Activated CD8-positive, alpha-beta memory T cell treated with anti-CD3 and anti-CD28 coated beads, Interleukin-2, amount 10 ng/mL, durations not matched to agents 7 days and 5 days (primary cell): Measurements from ENCODE around the gene LYPD1. TPM values are rescaled to one million over a fixed set of nuclear protein-coding genes. Genes with fewer than 3 reads are reported as not detected.

Experiments used
- ATAC-seq: fragments of 150-1000 bp; cut with Tn5 transposase; one replicate; pipeline ENCODE4 v1.10.0; 2021; ENCODE audit warnings: moderate library complexity
- CTCF ChIA-PET: fragments of 350-600 bp; sonication (Branson Sonifier 250); formaldehyde crosslinking; loops from one replicate; lab custom pipeline; 2021; ENCODE audit warnings: antibody characterized with exemption; lab: Charles Lee
- DNase-seq: peaks from one replicate; pipeline ENCODE4 v3.0.0-alpha.2; 2020
- H3K27ac Mint-ChIP-seq: one replicate; pipeline ENCODE4 v1.8.0; 2021; ENCODE audit warnings: mild to moderate bottlenecking, mixed read lengths
- H3K27me3 Mint-ChIP-seq: one replicate; pipeline ENCODE4 v1.8.0; 2021; ENCODE audit warnings: mixed read lengths
- H3K36me3 Mint-ChIP-seq: one replicate; pipeline ENCODE4 v1.8.0; 2021; ENCODE audit warnings: mild to moderate bottlenecking, mixed read lengths
- H3K4me1 Mint-ChIP-seq: one replicate; pipeline ENCODE4 v1.8.0; 2021; ENCODE audit warnings: mixed read lengths
- H3K4me3 Mint-ChIP-seq: one replicate; pipeline ENCODE4 v1.8.0; 2021; ENCODE audit warnings: mild to moderate bottlenecking, moderate library complexity, mixed read lengths
- H3K9me3 Mint-ChIP-seq: one replicate; pipeline ENCODE4 v1.8.0; 2022; ENCODE audit warnings: low read depth, mixed read lengths
- total RNA-seq, 2 experiments: library from RNA; stranded (reverse); gene quantifications; one replicate each; pipeline ENCODE4 v1.2.3, GENCODE V29; 2021

The LYPD1 gene
- total RNA-seq, 2 experiments from 2014 or later = not detected

DNA sequence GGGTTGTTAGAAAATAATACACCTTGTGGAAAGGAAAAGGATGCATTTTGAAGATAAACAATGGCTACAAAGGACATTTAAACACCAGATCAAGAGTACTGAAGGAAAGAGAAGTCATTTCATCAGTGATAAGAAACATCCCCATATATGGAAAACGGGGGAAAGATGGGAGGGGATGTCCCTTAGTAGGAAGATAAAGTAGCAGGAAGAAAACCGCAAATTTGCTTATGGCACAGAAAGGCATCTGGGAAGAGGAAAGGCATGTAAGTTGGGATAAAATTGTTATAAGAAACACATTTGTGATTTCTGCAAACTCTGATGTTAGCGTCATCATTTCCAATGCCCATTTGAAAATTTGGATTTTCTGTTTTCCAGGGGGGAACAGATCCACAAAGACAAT, 10.5 kb upstream of the LYPD1 start:
- H3K27me3 Mint-ChIP-seq = no peaks in the 10 kb centered on the region
- no peak overlapping the region for H3K4me3 Mint-ChIP-seq

DNA sequence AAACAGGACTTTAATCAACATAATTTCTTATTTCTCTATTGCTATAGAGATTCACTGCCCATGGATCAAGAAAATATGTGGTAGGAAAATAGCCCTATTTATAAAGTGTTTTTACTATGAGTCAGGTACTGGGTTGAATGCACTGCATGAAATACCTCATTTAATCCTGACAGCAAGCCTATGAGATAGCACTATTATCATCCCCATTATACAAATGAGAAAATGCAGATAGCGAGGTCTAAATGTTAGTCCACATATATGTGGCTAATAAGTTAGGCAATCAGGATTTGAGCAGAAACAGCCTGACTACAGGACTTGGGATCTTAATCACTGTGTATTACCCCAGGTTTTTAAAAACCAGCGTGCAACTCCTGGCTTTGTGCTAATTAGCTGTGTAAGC, 8.5 kb upstream of the LYPD1 start:
- no peaks in the 10 kb centered on the region for H3K27me3 Mint-ChIP-seq
- DNase-seq (no peak), ATAC-seq (no peak)
- no peaks in the 10 kb centered on the region for H3K36me3 Mint-ChIP-seq
- H3K4me1 Mint-ChIP-seq = no peaks in the 10 kb centered on the region
- H3K9me3 Mint-ChIP-seq = no peaks in the 10 kb centered on the region
- H3K4me3 Mint-ChIP-seq = no peak overlapping the region
- H3K27ac Mint-ChIP-seq = no peak overlapping the region
- CTCF ChIA-PET = no interaction called here

More for the DNA sequence above, 10.5 kb upstream of the LYPD1 start:
- ATAC-seq (no peak), DNase-seq (no peak)
- Mint-ChIP-seq H3K27ac (no peak overlapping the region), H3K36me3 (no peaks in the 10 kb centered on the region), H3K4me1 (no peaks in the 10 kb centered on the region), H3K9me3 (no peaks in the 10 kb centered on the region)
- CTCF ChIA-PET = no interaction called here

- H3K36me3 Mint-ChIP-seq = no peaks in the 10 kb centered on the region
- H3K27me3 Mint-ChIP-seq = peaks cover 2% of the 10 kb centered on the region
- CTCF ChIA-PET = no interaction called here
- DNase-seq (no peak), ATAC-seq (no peak)
- no peaks in the 10 kb centered on the region for H3K9me3 Mint-ChIP-seq
- no peak overlapping the region for H3K4me3 Mint-ChIP-seq
- H3K27ac Mint-ChIP-seq = no peak overlapping the region
- H3K4me1 Mint-ChIP-seq = no peaks in the 10 kb centered on the region
These were observed 7.7 kb upstream of the LYPD1 start for GRCh38 chr2:132677661-132678060.

DNA sequence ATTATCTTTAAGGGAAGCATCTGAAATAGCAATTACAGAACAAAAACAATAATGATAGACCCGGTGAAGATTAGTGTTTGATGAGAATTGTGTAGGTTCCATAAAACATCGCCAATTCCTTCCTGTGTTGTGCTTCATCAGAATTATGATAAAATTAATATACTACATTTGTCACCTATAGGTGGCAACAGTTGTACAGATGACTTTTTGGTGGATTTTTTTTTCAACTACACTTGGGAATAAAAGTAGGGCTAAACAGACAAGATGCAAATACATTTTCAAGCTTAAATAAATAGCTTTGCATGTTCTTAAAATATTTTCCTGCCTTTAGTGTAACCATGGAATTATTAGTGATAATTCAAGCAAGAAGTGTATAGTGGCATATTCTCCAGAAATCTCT, 7.0 kb upstream of the LYPD1 start:
- Mint-ChIP-seq H3K4me1 (no peaks in the 10 kb centered on the region), H3K27ac (no peak overlapping the region), H3K27me3 (peaks cover 2% of the 10 kb centered on the region), H3K4me3 (no peak overlapping the region), H3K9me3 (no peaks in the 10 kb centered on the region), H3K36me3 (no peaks in the 10 kb centered on the region)
- DNase-seq = no peak
- no peak for ATAC-seq
- CTCF ChIA-PET = no interaction called here

GRCh38 chr2:132671151-132671835, 1.3 kb upstream of the LYPD1 start:
- DNase-seq (no peak), ATAC-seq (no peak)
- Mint-ChIP-seq H3K4me3 (no peak overlapping the region), H3K36me3 (peaks cover 2% of the 10 kb centered on the region), H3K9me3 (no peaks in the 10 kb centered on the region), H3K27ac (peak overlapping the region; percentile 40), H3K27me3 (peaks cover 32% of the 10 kb centered on the region), H3K4me1 (no peaks in the 10 kb centered on the region)
- CTCF ChIA-PET = no interaction called here

DNA sequence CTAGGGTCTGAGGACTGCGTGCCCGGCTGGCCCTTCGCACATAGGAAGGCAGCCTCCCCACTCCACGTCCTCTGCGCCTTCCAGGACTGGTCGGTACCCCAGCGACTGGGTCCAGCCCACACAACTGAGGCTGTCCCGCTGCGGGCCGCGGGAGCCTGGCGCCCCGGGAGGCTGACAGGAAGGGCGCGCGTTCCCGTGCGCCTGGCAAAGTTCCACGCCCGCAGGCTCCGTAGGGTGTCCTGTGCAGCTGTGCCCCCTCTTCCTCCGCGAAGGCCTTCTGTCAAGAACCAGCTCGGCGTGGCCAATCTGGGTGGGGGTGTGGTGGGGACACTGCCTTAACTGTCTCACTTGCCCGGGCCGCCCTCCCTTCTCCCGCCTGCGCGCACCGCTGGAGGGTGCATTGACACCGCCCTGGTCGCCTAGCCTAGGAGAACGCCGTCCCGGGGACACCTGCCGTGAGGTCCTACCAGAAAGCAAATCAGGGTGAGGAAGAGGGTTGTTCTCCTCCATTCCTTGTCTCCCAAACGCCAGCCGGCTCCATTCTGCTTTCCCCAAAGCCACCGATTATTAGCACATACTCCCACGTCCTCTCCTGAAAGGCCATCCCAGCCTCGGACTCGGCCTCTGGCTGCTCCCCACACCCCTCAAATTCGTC, 618 bp upstream of the LYPD1 start:
- peaks cover 2% of the 10 kb centered on the region for H3K36me3 Mint-ChIP-seq
- H3K27me3 Mint-ChIP-seq = peaks cover 32% of the 10 kb centered on the region
- H3K4me1 Mint-ChIP-seq = no peaks in the 10 kb centered on the region
- peak overlapping the region; percentile 40 for H3K27ac Mint-ChIP-seq
- ATAC-seq = no peak
- H3K4me3 Mint-ChIP-seq = no peak overlapping the region
- CTCF ChIA-PET = no interaction called here
- DNase-seq = no peak
- no peaks in the 10 kb centered on the region for H3K9me3 Mint-ChIP-seq

- ATAC-seq = no peak
- H3K4me3 Mint-ChIP-seq = no peak overlapping the region
These were observed 758 bp downstream of the LYPD1 start for GRCh38 chr2:132668987-132669907.

DNA sequence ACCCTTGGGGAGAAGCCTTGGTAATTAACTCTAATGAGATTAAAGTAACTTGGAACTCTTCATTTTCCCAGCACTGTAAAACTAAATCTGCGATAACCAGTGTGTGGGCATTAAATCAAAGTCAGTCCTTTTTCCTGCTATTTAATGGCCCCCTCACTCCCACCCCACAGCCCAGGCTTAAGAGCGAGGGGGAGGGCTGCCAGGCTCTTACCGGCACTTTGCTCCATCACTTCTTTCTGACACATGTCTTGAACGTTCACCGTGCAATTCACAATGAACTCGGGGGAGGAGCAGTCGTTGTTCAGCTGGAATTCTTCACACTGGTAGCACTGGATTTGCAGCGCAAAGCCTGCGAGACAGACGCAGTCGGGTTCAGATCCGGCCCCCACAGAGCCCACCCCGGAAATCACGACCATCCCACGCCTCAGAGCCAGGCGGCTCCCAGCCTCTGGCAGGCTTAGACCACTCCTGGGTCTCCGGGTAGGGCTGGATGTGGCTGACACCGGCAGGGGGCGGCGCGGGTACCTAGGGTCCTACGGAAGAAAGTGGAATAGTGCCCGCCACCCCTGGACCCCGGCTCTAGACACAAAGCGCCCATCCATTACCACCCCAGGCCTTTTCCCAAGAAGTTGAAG, 1.7 kb downstream of the LYPD1 start:
- H3K36me3 Mint-ChIP-seq = peaks cover 2% of the 10 kb centered on the region
- no peak overlapping the region for H3K27ac Mint-ChIP-seq
- ATAC-seq (no peak), DNase-seq (no peak)
- no peaks in the 10 kb centered on the region for H3K9me3 Mint-ChIP-seq
- CTCF ChIA-PET = no interaction called here
- H3K27me3 Mint-ChIP-seq = peaks cover 32% of the 10 kb centered on the region
- H3K4me1 Mint-ChIP-seq = no peaks in the 10 kb centered on the region
- H3K4me3 Mint-ChIP-seq = no peak overlapping the region

More at GRCh38 chr2:132668987-132669907, 758 bp downstream of the LYPD1 start:
- Mint-ChIP-seq H3K27me3 (peaks cover 32% of the 10 kb centered on the region), H3K36me3 (peaks cover 2% of the 10 kb centered on the region), H3K9me3 (no peaks in the 10 kb centered on the region), H3K4me1 (no peaks in the 10 kb centered on the region), H3K27ac (no peak overlapping the region)
- CTCF ChIA-PET = no interaction called here
- DNase-seq = no peak

DNA sequence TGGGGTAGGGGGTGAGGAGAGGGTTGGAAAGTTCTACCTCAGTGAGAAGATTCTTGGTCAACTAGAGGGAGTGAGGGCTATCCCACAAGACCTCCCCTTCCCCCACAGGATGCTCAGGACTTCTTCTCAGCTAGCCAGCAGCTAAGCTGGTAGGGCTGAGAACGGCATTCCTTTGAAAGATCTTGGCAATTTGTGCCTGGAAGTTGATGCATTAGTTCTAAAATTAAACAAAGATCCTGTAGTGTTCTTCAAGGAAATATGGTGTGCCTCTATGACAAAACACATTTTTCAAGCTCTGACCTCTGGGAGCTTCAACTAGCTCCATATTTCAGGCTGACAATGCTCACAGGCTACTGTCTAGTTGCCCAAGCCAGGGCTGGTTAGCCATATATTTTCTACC, 2.3 kb downstream of the LYPD1 start:
- Mint-ChIP-seq H3K9me3 (no peaks in the 10 kb centered on the region), H3K36me3 (peaks cover 2% of the 10 kb centered on the region), H3K4me1 (no peaks in the 10 kb centered on the region), H3K4me3 (no peak overlapping the region), H3K27ac (no peak overlapping the region), H3K27me3 (peaks cover 30% of the 10 kb centered on the region)
- DNase-seq (no peak), ATAC-seq (no peak)
- CTCF ChIA-PET = no interaction called here

- CTCF ChIA-PET = no interaction called here
These were observed 4.4 kb downstream of the LYPD1 start for GRCh38 chr2:132665401-132666140.

DNA sequence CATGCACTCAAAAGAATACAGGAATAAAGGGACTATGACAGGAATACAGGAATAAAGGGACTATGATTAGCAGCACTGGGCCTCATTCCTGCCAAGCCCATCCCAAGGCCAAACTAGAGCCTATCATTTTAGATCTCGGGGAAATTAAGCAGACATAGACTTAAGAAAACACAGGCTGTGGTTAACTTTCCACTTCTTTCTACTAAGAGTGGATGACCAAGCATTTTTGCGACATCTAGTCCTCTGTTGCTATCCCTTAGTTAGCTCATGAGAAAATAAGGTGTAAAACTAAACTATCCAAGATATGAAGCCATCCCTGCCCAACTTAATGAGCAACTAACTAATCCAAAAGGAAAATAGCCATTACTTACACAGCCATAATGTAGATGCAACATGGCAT, 5.9 kb downstream of the LYPD1 start:
- DNase-seq (no peak), ATAC-seq (no peak)
- H3K9me3 Mint-ChIP-seq = no peaks in the 10 kb centered on the region
- no peak overlapping the region for H3K27ac Mint-ChIP-seq
- no peak overlapping the region for H3K4me3 Mint-ChIP-seq
- peaks cover 16% of the 10 kb centered on the region for H3K27me3 Mint-ChIP-seq
- H3K4me1 Mint-ChIP-seq = no peaks in the 10 kb centered on the region
- H3K36me3 Mint-ChIP-seq = no peaks in the 10 kb centered on the region
- CTCF ChIA-PET = no interaction called here

More at GRCh38 chr2:132665401-132666140, 4.4 kb downstream of the LYPD1 start:
- Mint-ChIP-seq H3K4me1 (no peaks in the 10 kb centered on the region), H3K27me3 (peaks cover 20% of the 10 kb centered on the region), H3K4me3 (no peak overlapping the region), H3K9me3 (no peaks in the 10 kb centered on the region), H3K27ac (no peak overlapping the region), H3K36me3 (no peaks in the 10 kb centered on the region)
- no peak for DNase-seq
- ATAC-seq = no peak

DNA sequence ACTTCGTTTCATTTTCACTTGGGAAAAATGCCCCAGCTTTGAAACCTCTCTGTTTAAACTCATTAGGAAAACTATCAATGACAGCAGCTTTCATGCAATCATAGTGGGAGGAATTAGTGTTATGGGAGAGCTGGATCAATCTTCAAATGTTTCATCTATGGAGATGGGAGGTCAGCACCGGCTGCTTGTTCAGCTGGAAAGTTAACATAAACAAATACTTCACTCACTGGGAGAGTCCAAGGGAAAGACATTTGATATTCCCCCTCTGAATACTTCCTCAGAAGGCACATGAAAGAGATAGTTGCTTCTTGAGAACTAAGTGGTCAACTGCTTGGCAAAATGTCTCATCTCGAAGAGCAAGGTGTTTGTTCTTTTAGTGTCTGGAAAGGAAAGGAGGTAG, 7.3 kb downstream of the LYPD1 start:
- no peaks in the 10 kb centered on the region for H3K9me3 Mint-ChIP-seq
- H3K4me1 Mint-ChIP-seq = no peaks in the 10 kb centered on the region
- ATAC-seq (no peak), DNase-seq (no peak)
- H3K27ac Mint-ChIP-seq = no peak overlapping the region
- H3K27me3 Mint-ChIP-seq = peaks cover 4% of the 10 kb centered on the region
- H3K36me3 Mint-ChIP-seq = no peaks in the 10 kb centered on the region
- no peak overlapping the region for H3K4me3 Mint-ChIP-seq
- CTCF ChIA-PET = no interaction called here

- H3K9me3 Mint-ChIP-seq = no peaks in the 10 kb centered on the region
- CTCF ChIA-PET = no interaction called here
- H3K27me3 Mint-ChIP-seq = no peaks in the 10 kb centered on the region
- H3K4me1 Mint-ChIP-seq = no peaks in the 10 kb centered on the region
- no peak overlapping the region for H3K4me3 Mint-ChIP-seq
- DNase-seq (no peak), ATAC-seq (no peak)
- no peak overlapping the region for H3K27ac Mint-ChIP-seq
- H3K36me3 Mint-ChIP-seq = no peaks in the 10 kb centered on the region
These were observed 10.7 kb downstream of the LYPD1 start for GRCh38 chr2:132659331-132659730.
